NCI-H2227 treated with DMSO at 0.1 percent for 48 hours (cell line): ENCODE measurements around the gene RBM41.

ENCODE experiments used
- DNase-seq: peaks from one replicate; lab custom pipeline; 2025; lab: John Stamatoyannopoulos, UW

The RBM41 gene

DNA sequence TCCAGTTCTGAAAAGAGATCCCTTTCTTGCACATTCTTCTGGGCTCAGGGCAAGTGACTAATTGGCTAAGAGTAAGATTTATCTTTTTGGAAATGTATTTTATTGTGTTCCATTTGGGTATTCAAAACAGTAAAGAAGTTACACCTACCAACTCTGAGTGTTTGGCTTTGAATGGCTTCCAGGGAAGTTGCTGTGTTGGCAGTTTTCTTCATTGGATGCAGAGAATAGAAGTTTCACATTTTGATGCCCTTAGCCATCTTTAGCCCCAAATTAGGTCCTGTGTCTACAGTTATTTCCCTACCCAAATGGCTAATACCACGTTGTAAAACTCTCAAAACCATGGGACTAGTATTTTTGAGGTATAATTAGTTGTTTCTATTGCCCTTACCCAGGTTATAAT lies 88.9 kb downstream of the RBM41 start:
- no peak for DNase-seq

DNA sequence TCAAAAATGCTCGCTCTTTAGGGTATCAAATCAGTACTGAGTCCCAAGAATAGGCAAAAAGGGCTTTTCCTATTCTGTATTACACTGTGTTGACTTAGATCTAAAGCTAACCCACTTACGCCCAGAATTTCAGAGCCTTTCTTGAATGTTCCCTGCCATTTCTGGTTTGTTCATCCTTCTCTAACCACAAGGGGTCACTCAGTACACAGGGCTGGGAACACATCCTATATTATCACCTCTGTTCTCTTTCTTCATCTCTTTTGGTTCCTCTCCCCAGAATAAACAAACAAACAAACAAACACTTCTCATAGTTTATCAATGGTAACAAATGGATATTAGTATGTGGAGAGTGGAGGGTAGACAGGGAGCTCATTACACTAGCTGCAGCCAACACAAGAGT lies 93.1 kb downstream of the RBM41 start:
- DNase-seq = peak; percentile 37

DNA sequence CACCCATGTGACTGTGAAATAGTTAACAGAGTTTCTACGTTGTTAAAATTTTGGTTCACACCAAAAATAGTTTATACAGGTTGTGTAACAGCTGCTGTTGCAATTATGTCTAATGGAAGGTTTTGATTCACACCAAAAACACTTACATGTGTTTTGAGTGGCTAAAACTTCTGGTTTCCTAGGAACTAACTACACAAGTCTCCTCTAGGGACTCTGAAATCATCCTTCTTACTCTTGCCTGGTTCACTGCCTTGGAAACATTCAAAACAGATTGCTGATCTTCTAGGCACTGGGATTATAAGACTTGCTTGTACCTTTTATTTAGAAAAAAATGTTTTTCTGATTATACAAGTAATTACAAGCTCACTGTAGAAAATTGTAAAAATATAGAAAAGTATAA lies 103.7 kb downstream of the RBM41 start:
- DNase-seq = no peak
